Neutrophil (primary cell): ENCODE data around the gene DENR.
A peak's percentile ranks its signal among the peaks of the same experiment; 100 is the strongest.
"Not testable (repeated sequence)": the region's sequence is repeated elsewhere in the genome, so short reads cannot be mapped to it uniquely, and the experiment has no call there.

ENCODE experiments used
- H3K27ac ChIP-seq: fragments of 200-600 bp; sonication (generic); 2 replicates; pipeline ENCODE4 v1.5.1; 2016; ENCODE audit warnings: mild to moderate bottlenecking, moderate library complexity
- H3K27me3 ChIP-seq: fragments of 200-600 bp; sonication (generic); 2 replicates; pipeline ENCODE4 v1.6.0; 2016; ENCODE audit warnings: mild to moderate bottlenecking
- H3K36me3 ChIP-seq: fragments of 200-600 bp; sonication (generic); 2 replicates; pipeline ENCODE4 v1.5.1; 2017
- H3K4me1 ChIP-seq, 2 experiments: fragments of 200-600 bp in 1 of 2; sonication (generic) in 1 of 2; 1 replicate in 1 of 2; 2 replicates in 1 of 2; pipeline versions ENCODE4 v1.5.1 to v1.6.1; 2013 to 2016; ENCODE audit warnings: low read depth in 1 of 2, low read length in 1 of 2, mild to moderate bottlenecking in 1 of 2, moderate library complexity in 1 of 2; ENCODE audit not compliant: control insufficient read depth in 1 of 2, insufficient read depth in 1 of 2
- H3K4me3 ChIP-seq, 2 experiments: fragments of 200-600 bp in 1 of 2; sonication (generic) in 1 of 2; 1 replicate in 1 of 2; 2 replicates in 1 of 2; pipeline ENCODE4 v1.5.1; 2013 to 2016; ENCODE audit warnings: low read depth in 1 of 2, low read length in 1 of 2, mild to moderate bottlenecking in 1 of 2, moderate library complexity in 1 of 2
- H3K9me3 ChIP-seq: fragments of 200-600 bp; sonication (generic); 2 replicates; pipeline ENCODE4 v1.5.1; 2016
- TF ChIP-seq, protein P1 (sequence below): fragments of 200-600 bp; sonication (generic); IDR thresholded peaks from 2 replicates; pipeline ENCODE4 v1.5.1; 2016; ENCODE audit warnings: antibody characterized with exemption

Gene DENR

DNA sequence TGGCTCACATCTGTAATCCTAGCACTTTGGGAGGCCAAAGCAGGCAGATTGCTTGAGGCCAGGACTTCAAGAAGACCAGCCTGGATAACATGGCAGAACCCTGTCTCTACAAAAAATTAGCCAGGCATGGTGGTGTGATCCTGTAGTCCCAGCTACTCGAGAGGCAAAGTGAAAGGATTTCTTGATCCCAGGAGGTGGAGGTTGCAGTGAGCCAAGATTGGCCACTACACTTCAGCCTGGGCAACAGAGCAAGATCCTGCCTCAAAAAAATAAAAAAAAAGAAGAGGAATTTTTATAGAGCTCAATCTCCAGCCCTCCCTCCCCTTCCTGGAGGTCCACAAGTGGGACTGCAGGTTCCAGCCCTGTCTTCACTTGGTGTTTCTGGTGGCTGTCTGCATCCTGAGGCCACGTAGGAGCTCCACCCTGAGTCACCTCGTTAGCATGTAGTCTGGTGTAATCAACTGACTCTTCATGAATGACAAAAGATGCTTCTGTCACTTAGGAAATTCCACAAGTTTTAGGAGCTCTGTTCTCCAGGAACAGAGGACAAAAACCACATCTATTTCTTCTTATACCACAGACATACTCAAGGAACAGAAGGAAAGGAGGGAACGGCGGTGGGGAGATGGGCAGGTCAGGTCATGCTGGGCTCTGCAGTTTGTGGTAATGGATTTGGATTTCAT lies 37.9 kb downstream of the DENR start:
- TF ChIP-seq, protein P1, sequence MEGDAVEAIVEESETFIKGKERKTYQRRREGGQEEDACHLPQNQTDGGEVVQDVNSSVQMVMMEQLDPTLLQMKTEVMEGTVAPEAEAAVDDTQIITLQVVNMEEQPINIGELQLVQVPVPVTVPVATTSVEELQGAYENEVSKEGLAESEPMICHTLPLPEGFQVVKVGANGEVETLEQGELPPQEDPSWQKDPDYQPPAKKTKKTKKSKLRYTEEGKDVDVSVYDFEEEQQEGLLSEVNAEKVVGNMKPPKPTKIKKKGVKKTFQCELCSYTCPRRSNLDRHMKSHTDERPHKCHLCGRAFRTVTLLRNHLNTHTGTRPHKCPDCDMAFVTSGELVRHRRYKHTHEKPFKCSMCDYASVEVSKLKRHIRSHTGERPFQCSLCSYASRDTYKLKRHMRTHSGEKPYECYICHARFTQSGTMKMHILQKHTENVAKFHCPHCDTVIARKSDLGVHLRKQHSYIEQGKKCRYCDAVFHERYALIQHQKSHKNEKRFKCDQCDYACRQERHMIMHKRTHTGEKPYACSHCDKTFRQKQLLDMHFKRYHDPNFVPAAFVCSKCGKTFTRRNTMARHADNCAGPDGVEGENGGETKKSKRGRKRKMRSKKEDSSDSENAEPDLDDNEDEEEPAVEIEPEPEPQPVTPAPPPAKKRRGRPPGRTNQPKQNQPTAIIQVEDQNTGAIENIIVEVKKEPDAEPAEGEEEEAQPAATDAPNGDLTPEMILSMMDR = no peak
- Histone ChIP-seq H3K27ac (no peak overlapping the region), H3K4me1 (peaks cover 4% of the 10 kb centered on the region in 2 experiments), H3K36me3 (no peaks in the 10 kb centered on the region), H3K9me3 (no peaks in the 10 kb centered on the region), H3K27me3 (no peaks in the 10 kb centered on the region), H3K4me3 (no peak overlapping the region)

DNA sequence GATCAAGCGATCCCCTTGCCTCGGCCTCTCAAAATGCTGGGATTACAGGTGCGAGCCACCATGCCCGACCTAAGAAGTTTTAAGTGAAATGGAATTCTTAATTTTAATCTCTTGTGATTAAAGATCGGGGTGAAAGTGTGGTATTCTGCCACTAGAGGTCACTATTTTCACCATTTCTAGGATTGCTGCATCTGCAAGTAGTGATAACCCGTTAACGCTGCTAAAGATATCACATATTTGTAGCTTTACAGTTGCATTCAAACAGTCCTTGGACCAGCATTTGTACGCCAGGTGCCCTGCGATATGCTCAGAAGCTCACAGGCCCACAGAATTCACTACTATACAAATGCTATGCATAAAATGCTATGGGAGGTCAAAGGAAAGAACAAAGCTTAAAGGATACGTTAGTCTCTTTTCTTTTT lies 41.1 kb downstream of the DENR start:
- H3K36me3 ChIP-seq = no peaks in the 10 kb centered on the region
- no peak overlapping the region for H3K4me3 ChIP-seq
- no peaks in the 10 kb centered on the region for H3K27me3 ChIP-seq
- H3K27ac ChIP-seq = no peak overlapping the region
- H3K9me3 ChIP-seq = no peaks in the 10 kb centered on the region
- H3K4me1 ChIP-seq = peaks cover 30 to 31% of the 10 kb centered on the region in 2 experiments
- TF ChIP-seq, protein P1 = peak; percentile 74

DNA sequence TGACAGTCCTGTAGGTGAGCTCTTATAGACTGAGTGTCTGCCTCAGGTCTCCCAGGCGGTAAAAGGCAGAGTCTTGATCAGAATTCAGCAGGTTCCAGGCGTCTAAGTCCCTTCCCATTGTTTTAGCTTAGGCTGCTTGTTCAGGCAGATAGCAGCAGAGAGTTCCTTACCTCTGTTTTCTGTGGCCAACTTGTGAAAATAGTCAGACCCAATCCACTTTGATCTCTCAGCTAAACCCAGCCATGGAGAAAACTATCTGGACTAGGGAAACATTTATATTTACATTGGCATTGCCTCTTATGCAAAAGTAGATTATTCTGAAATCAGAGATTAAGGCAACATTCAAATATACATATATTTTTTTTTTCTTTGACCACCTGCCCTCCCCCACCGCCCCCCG lies 43.2 kb downstream of the DENR start:
- H3K4me3 ChIP-seq = no peak overlapping the region
- no peaks in the 10 kb centered on the region for H3K9me3 ChIP-seq
- H3K4me1 ChIP-seq = peaks cover 47% of the 10 kb centered on the region in 2 experiments
- no peaks in the 10 kb centered on the region for H3K36me3 ChIP-seq
- H3K27me3 ChIP-seq = no peaks in the 10 kb centered on the region
- TF ChIP-seq, protein P1 = no peak
- no peak overlapping the region for H3K27ac ChIP-seq

DNA sequence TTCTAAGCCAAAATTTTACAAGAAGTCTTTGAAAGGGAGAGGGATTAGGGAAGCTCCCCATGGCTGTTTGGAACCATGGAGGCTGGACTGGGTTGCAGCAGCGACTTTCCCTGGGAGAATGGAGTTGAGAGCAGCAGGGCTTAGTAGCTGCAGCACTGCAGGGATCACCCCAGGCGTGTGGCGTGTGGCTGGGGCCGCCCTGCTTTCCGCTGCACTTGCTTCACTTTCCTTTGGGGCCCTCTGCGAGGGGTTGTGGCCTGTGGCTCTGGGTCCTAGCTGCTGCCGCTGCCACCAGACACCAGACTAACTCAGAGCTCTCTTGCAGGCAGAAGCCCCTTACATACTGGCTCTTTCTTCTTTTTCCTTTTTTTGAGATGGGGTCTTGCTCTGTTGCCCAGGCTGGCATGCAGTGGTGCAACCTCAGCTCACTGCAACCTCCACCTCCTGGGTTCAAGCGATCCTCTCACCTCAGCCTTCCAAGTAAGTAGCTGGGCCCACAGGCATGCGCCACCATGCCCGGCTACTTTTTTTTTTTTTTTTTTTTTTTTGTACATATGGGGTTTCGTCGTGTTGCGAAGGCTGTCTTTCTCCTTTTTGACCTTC lies 47.1 kb downstream of the DENR start:
- H3K4me3 ChIP-seq = no peak overlapping the region
- H3K27me3 ChIP-seq = no peaks in the 10 kb centered on the region
- no peaks in the 10 kb centered on the region for H3K36me3 ChIP-seq
- H3K9me3 ChIP-seq = no peaks in the 10 kb centered on the region
- H3K4me1 ChIP-seq = peaks cover 43% of the 10 kb centered on the region in 2 experiments
- TF ChIP-seq, protein P1 = no peak
- H3K27ac ChIP-seq = peak overlapping the region; percentile 58

DNA sequence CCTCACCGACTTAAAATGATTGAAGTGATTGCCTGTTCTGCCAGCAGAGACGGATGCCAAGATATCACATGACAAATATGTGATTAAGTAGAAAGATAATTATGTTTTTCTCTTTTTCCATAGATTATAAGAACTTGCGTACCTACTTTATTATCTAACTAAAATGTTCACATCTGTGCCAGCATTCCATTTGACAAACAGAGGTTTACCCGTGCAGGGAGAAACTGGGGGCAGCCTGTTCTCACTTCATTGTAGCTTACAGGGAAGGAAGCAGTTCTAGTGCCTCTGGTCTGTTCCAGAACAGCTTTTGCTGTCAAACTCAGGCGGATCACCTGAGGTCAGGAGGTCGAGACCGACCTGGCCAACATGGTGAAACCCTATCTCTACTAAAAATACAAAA lies 51.3 kb downstream of the DENR start:
- Histone ChIP-seq H3K27ac (no peak overlapping the region), H3K27me3 (no peaks in the 10 kb centered on the region), H3K4me1 (peaks cover 14 to 15% of the 10 kb centered on the region in 2 experiments), H3K4me3 (no peak overlapping the region), H3K9me3 (no peaks in the 10 kb centered on the region), H3K36me3 (no peaks in the 10 kb centered on the region)
- TF ChIP-seq, protein P1 = no peak

DNA sequence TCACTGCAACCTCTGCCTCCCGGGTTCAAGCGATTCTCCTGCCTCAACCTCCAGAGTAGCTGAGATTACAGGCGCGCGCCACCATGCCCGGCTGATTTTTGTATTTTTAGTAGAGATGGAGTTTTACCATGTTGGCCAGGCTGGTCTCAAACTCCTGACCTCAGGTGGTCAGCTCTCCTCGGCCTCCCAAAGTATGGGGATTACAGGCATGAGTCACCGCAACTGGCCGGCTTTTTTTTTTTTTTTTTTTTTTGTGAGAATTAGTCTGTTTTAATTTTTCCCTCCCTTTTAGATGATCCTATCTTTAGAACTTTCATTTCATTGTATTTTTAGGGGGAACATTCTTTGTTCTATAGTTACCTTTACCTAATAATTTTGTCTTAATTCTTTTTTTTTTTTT lies 52.3 kb downstream of the DENR start:
- H3K36me3 ChIP-seq, H3K27ac ChIP-seq, H3K4me1 ChIP-seq, H3K9me3 ChIP-seq, H3K27me3 ChIP-seq, H3K4me3 ChIP-seq: not testable (repeated sequence)
